Measurements from ENCODE around the gene LENG1. TPM values are rescaled to one million over a fixed set of nuclear protein-coding genes. Genes with fewer than 3 reads are reported as not detected.

The LENG1 gene
- total and polyA plus RNA-seq, 12 donors = 5.4 to 16.9 (median 7.2) TPM

- Histone ChIP-seq H3K36me3 (peaks cover 0 to 74% (median 57%) of the 10 kb centered on the region in 9 donors), H3K4me1 (peaks cover 15 to 98% (median 82%) of the 10 kb centered on the region in 9 donors), H3K9me3 (no peaks in the 10 kb centered on the region), H3K4me3 (peak overlapping the region in 1 of 10 donors; percentile 54), H3K27me3 (no peaks in the 10 kb centered on the region), H3K27ac (peak overlapping the region in 6 of 10 donors; percentile 60 to 99 (median 72))
- ATAC-seq (no peak), DNase-seq (no peak)
- no peak for TF ChIP-seq CTCF (IDR thresholded peaks at IDR 0.05)
- intact Hi-C loops (cut with DNase I) = no loop called here
- 83 to 88% methylated on average over 13 of the region's 13 CpGs for WGBS, 2 donors
Measured at GRCh38 chr19:54206831-54207177, 47.3 kb upstream of the LENG1 start.

- Histone ChIP-seq H3K4me3 (peak overlapping the region in 1 of 10 donors; percentile 54), H3K36me3 (peaks cover 0 to 79% (median 62%) of the 10 kb centered on the region in 9 donors), H3K27ac (peak overlapping the region in 5 of 10 donors; percentile 61 to 99 (median 78)), H3K4me1 (peaks cover 20 to 100% (median 88%) of the 10 kb centered on the region in 9 donors), H3K27me3 (no peaks in the 10 kb centered on the region), H3K9me3 (no peaks in the 10 kb centered on the region)
- DNase-seq = no peak
- TF ChIP-seq CTCF (IDR thresholded peaks at IDR 0.05) = no peak
- no peak for ATAC-seq
- WGBS, 2 donors = 91 to 93% methylated on average over 27 of the region's 27 CpGs
- intact Hi-C loops (cut with DNase I) = no loop called here
Measured at GRCh38 chr19:54206030-54206830, 46.7 kb upstream of the LENG1 start.

GRCh38 chr19:54204767-54205468, 45.4 kb upstream of the LENG1 start:
- ATAC-seq (no peak), DNase-seq (no peak)
- 75 to 79% methylated on average over 4 of the region's 4 CpGs for WGBS, 2 donors
- Histone ChIP-seq H3K27ac (peak overlapping the region in 2 of 10 donors; percentile 37 to 99), H3K27me3 (no peaks in the 10 kb centered on the region), H3K4me3 (peak overlapping the region in 1 of 10 donors; percentile 67), H3K36me3 (peaks cover 0 to 78% (median 62%) of the 10 kb centered on the region in 9 donors), H3K9me3 (no peaks in the 10 kb centered on the region), H3K4me1 (peaks cover 21 to 90% (median 78%) of the 10 kb centered on the region in 9 donors)
- no peak for TF ChIP-seq CTCF (IDR thresholded peaks at IDR 0.05)
- intact Hi-C loops (cut with DNase I) = loop anchor here in 2 of 10 donors (5.0 kb wide), 2 partner anchors 43 to 48 kb away; partner anchors contain the start of gene LENG1 (in 1 of the 2)

GRCh38 chr19:54203151-54203611, 43.7 kb upstream of the LENG1 start:
- ATAC-seq (no peak), DNase-seq (no peak)
- no peaks in the 10 kb centered on the region for H3K27me3 ChIP-seq
- TF ChIP-seq CTCF (IDR thresholded peaks at IDR 0.05) = no peak
- H3K27ac ChIP-seq = peak overlapping the region in 3 of 10 donors; percentile 12 to 99 (median 21)
- 43 to 55% methylated on average over 9 of the region's 9 CpGs for WGBS, 2 donors
- peaks cover 11 to 76% (median 61%) of the 10 kb centered on the region in 9 donors for H3K4me1 ChIP-seq
- peaks cover 0 to 70% (median 62%) of the 10 kb centered on the region in 9 donors for H3K36me3 ChIP-seq
- H3K4me3 ChIP-seq = peak overlapping the region in 3 of 10 donors; percentile 11 to 67 (median 65)
- intact Hi-C loops (cut with DNase I) = loop anchor here in 2 of 10 donors (5.0 kb wide), 2 partner anchors 41 to 46 kb away; partner anchors contain the start of gene LENG1 (in 1 of the 2)
- H3K9me3 ChIP-seq = no peaks in the 10 kb centered on the region

Measured in heart right ventricle (tissue), 16 donors.